ENCODE results near the gene HUWE1.

The HUWE1 gene

GRCh38 chrX:53605004-53605403, 81.5 kb downstream of the HUWE1 start:
- Histone ChIP-seq H3K9ac (ENCODE audit: low read depth, low read length) (no peak overlapping the region), H3K27ac (ENCODE audit: low read length) (no peak overlapping the region), H3K27me3 (ENCODE audit: insufficient read depth, low read length) (no peaks in the 10 kb centered on the region), H3K4me3 (ENCODE audit: low read length) (no peak overlapping the region), H3K4me1 (ENCODE audit: insufficient read depth, low read length) (no peaks in the 10 kb centered on the region), H3K9me3 (ENCODE audit: insufficient read depth, low read depth, low read length) (no peaks in the 10 kb centered on the region), H3K36me3 (ENCODE audit: insufficient read depth, low read depth, low read length) (peaks cover 99% of the 10 kb centered on the region)

DNA sequence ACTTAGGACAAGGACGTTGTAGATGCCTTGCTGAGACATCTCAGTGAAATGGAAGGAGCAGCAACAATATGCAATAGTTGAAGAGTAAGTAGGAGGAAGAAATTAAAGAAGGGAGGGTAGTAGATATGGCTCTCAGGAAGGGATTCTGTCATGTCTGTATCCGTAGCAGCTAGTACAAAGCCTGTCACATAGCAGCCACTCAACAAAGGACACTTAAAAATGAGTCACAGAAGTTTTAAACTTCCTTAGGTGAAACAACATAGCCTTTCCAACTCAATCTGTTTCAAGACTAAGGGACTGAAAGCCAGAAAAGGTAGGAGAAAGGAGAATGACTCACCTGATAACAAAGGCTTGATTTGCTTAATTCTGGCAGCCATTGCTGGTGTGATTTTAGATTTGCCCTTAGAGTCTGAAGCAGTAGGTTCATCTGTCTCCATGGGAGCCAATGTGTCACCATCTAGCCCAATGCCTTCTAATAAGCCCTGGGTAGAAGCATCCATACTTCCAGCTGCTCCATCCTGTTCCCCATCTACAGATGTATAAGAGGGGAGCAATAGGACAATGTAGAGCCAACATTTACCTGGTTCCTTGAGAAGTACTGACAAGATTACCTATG, 86.6 kb downstream of the HUWE1 start:
- H3K4me3 ChIP-seq (ENCODE audit: low read length): no peak overlapping the region
- no peak overlapping the region for H3K9ac ChIP-seq (ENCODE audit: low read depth, low read length)
- no peaks in the 10 kb centered on the region for H3K4me1 ChIP-seq (ENCODE audit: insufficient read depth, low read length)
- H3K27ac ChIP-seq (ENCODE audit: low read length): no peak overlapping the region
- peaks cover 94% of the 10 kb centered on the region for H3K36me3 ChIP-seq (ENCODE audit: insufficient read depth, low read depth, low read length)
- H3K27me3 ChIP-seq (ENCODE audit: insufficient read depth, low read length): no peaks in the 10 kb centered on the region
- no peaks in the 10 kb centered on the region for H3K9me3 ChIP-seq (ENCODE audit: insufficient read depth, low read depth, low read length)

GRCh38 chrX:53598169-53598568, 88.3 kb downstream of the HUWE1 start:
- Histone ChIP-seq H3K36me3 (ENCODE audit: insufficient read depth, low read depth, low read length) (peaks cover 93% of the 10 kb centered on the region), H3K9me3 (ENCODE audit: insufficient read depth, low read depth, low read length) (no peaks in the 10 kb centered on the region), H3K27ac (ENCODE audit: low read length) (no peak overlapping the region), H3K27me3 (ENCODE audit: insufficient read depth, low read length) (no peaks in the 10 kb centered on the region), H3K4me3 (ENCODE audit: low read length) (no peak overlapping the region), H3K4me1 (ENCODE audit: insufficient read depth, low read length) (no peaks in the 10 kb centered on the region), H3K9ac (ENCODE audit: low read depth, low read length) (no peak overlapping the region)

- H3K4me3 ChIP-seq (ENCODE audit: low read length): no peak overlapping the region
- no peaks in the 10 kb centered on the region for H3K9me3 ChIP-seq (ENCODE audit: insufficient read depth, low read depth, low read length)
- no peak overlapping the region for H3K9ac ChIP-seq (ENCODE audit: low read depth, low read length)
- H3K36me3 ChIP-seq (ENCODE audit: insufficient read depth, low read depth, low read length): peaks cover 94% of the 10 kb centered on the region
- no peaks in the 10 kb centered on the region for H3K27me3 ChIP-seq (ENCODE audit: insufficient read depth, low read length)
- no peak overlapping the region for H3K27ac ChIP-seq (ENCODE audit: low read length)
- H3K4me1 ChIP-seq (ENCODE audit: insufficient read depth, low read length): no peaks in the 10 kb centered on the region
These were observed 91.2 kb downstream of the HUWE1 start for GRCh38 chrX:53595266-53595810.

DNA sequence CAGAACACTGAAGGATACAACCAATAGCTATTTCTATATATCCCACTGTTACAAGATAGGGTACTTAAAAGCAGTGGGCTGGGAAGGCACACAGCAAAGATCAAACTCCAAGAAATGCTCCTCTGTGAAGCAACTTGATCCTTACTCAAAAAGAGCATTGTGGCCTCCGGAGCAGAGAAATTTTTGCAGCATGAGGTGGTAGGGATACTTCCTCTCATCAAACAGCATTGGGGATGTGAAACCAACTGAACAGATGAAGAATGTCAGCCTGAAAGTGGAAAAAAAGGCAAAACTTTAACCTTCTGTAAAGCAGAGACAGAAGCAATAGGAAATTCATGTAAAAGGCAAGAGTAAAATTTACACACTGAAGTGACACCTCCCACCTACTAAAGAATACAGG, 92.2 kb downstream of the HUWE1 start:
- Histone ChIP-seq H3K27me3 (ENCODE audit: insufficient read depth, low read length) (no peaks in the 10 kb centered on the region), H3K4me1 (ENCODE audit: insufficient read depth, low read length) (no peaks in the 10 kb centered on the region), H3K36me3 (ENCODE audit: insufficient read depth, low read depth, low read length) (peaks cover 94% of the 10 kb centered on the region), H3K9me3 (ENCODE audit: insufficient read depth, low read depth, low read length) (no peaks in the 10 kb centered on the region), H3K4me3 (ENCODE audit: low read length) (no peak overlapping the region), H3K9ac (ENCODE audit: low read depth, low read length) (no peak overlapping the region), H3K27ac (ENCODE audit: low read length) (no peak overlapping the region)

GRCh38 chrX:53587795-53588420, 98.6 kb downstream of the HUWE1 start:
- Histone ChIP-seq H3K9ac (ENCODE audit: low read depth, low read length) (no peak overlapping the region), H3K27ac (ENCODE audit: low read length) (no peak overlapping the region), H3K4me3 (ENCODE audit: low read length) (no peak overlapping the region), H3K36me3 (ENCODE audit: insufficient read depth, low read depth, low read length) (peaks cover 100% of the 10 kb centered on the region), H3K27me3 (ENCODE audit: insufficient read depth, low read length) (no peaks in the 10 kb centered on the region), H3K9me3 (ENCODE audit: insufficient read depth, low read depth, low read length) (no peaks in the 10 kb centered on the region), H3K4me1 (ENCODE audit: insufficient read depth, low read length) (no peaks in the 10 kb centered on the region)

- Histone ChIP-seq H3K9ac (ENCODE audit: low read depth, low read length) (no peak overlapping the region), H3K9me3 (ENCODE audit: insufficient read depth, low read depth, low read length) (peaks cover 5% of the 10 kb centered on the region; the same call in 1 of the 2 replicates), H3K27ac (ENCODE audit: low read length) (no peak overlapping the region), H3K36me3 (ENCODE audit: insufficient read depth, low read depth, low read length) (peaks cover 100% of the 10 kb centered on the region), H3K4me3 (ENCODE audit: low read length) (no peak overlapping the region), H3K27me3 (ENCODE audit: insufficient read depth, low read length) (no peaks in the 10 kb centered on the region), H3K4me1 (ENCODE audit: insufficient read depth, low read length) (no peaks in the 10 kb centered on the region)
These were observed 101.6 kb downstream of the HUWE1 start for GRCh38 chrX:53584891-53585290.

DNA sequence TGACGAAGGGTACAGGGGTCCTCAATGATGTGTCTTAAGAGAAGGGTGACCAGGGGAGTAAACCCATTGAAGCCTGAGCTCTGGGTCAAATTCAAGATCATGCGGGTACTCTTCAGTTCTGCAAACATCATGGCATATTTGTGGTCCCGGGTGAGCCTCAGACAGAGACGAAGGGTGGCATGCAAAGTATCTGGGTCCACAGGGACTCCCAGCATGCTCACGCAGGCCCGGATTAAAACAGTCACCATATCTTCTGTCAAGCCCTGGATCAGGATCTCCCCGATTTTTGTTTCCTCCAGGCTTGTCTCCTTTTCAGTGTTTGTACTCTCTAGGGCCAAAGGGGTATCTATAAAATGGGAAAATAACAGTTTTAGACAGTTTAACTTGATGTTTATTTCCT, 102.9 kb downstream of the HUWE1 start:
- H3K4me1 ChIP-seq (ENCODE audit: insufficient read depth, low read length): no peaks in the 10 kb centered on the region
- no peak overlapping the region for H3K4me3 ChIP-seq (ENCODE audit: low read length)
- H3K9me3 ChIP-seq (ENCODE audit: insufficient read depth, low read depth, low read length): peaks cover 5% of the 10 kb centered on the region; the same call in 1 of the 2 replicates
- H3K27ac ChIP-seq (ENCODE audit: low read length): no peak overlapping the region
- no peaks in the 10 kb centered on the region for H3K27me3 ChIP-seq (ENCODE audit: insufficient read depth, low read length)
- no peak overlapping the region for H3K9ac ChIP-seq (ENCODE audit: low read depth, low read length)
- peaks cover 88% of the 10 kb centered on the region for H3K36me3 ChIP-seq (ENCODE audit: insufficient read depth, low read depth, low read length)

DNA sequence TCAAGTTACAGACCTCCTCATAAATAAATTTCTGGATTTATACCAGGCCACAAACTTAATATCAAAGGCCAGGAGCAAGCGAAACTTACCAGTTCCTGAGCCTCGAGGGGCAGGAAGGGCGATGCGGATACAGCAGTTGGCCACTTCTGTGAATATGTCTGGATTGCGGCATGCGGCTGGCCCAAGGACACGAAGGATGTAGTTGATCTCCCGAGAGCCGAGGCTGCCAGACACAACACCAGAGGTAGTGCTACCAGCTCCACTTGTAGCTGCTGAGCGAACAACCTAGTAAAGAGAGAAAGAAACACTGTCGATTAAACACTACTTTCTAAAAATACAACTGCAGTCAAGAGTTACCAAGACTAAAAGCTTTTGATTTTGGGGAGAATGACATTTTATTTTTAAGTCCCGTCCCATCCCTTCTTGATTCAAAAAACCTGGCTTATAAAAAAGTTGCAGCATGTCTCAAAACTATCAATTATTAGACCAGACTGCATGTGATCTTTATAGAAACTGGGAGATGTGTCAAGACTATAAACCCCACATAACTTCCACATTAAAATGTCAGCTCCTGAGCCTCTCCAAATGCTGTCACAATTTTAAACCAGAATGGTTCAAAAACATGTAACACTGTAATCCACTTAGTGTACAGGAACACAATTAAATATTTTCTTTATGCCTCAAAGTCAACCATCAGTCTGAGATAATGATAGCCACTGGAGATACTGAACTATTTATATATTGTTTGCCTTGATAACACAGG, 105.6 kb downstream of the HUWE1 start:
- Histone ChIP-seq H3K9me3 (ENCODE audit: insufficient read depth, low read depth, low read length) (peaks cover 5% of the 10 kb centered on the region; the same call in 1 of the 2 replicates), H3K36me3 (ENCODE audit: insufficient read depth, low read depth, low read length) (peaks cover 76% of the 10 kb centered on the region), H3K27ac (ENCODE audit: low read length) (no peak overlapping the region)

GRCh38 chrX:53571494-53571893, 115.0 kb downstream of the HUWE1 start:
- H3K9ac ChIP-seq (ENCODE audit: low read depth, low read length): no peak overlapping the region
- no peak overlapping the region for H3K4me3 ChIP-seq (ENCODE audit: low read length)
- no peaks in the 10 kb centered on the region for H3K27me3 ChIP-seq (ENCODE audit: insufficient read depth, low read length)
- no peaks in the 10 kb centered on the region for H3K9me3 ChIP-seq (ENCODE audit: insufficient read depth, low read depth, low read length)
- peaks cover 99% of the 10 kb centered on the region for H3K36me3 ChIP-seq (ENCODE audit: insufficient read depth, low read depth, low read length)
- no peaks in the 10 kb centered on the region for H3K4me1 ChIP-seq (ENCODE audit: insufficient read depth, low read length)
- H3K27ac ChIP-seq (ENCODE audit: low read length): no peak overlapping the region

More for the DNA sequence above, 105.6 kb downstream of the HUWE1 start:
- no peak overlapping the region for H3K9ac ChIP-seq (ENCODE audit: low read depth, low read length)
- no peaks in the 10 kb centered on the region for H3K4me1 ChIP-seq (ENCODE audit: insufficient read depth, low read length)
- no peak overlapping the region for H3K4me3 ChIP-seq (ENCODE audit: low read length)
- H3K27me3 ChIP-seq (ENCODE audit: insufficient read depth, low read length): no peaks in the 10 kb centered on the region

GRCh38 chrX:53563324-53563723, 123.2 kb downstream of the HUWE1 start:
- H3K4me1 ChIP-seq (ENCODE audit: insufficient read depth, low read length): no peaks in the 10 kb centered on the region
- H3K36me3 ChIP-seq (ENCODE audit: insufficient read depth, low read depth, low read length): peaks cover 99% of the 10 kb centered on the region
- H3K9me3 ChIP-seq (ENCODE audit: insufficient read depth, low read depth, low read length): no peaks in the 10 kb centered on the region
- no peaks in the 10 kb centered on the region for H3K27me3 ChIP-seq (ENCODE audit: insufficient read depth, low read length)
- H3K27ac ChIP-seq (ENCODE audit: low read length): no peak overlapping the region
- H3K9ac ChIP-seq (ENCODE audit: low read depth, low read length): no peak overlapping the region
- H3K4me3 ChIP-seq (ENCODE audit: low read length): no peak overlapping the region

Measured in iPS-20b (cell line).